Inflammatory macrophage treated with lipopolysaccharide for 4 hours (primary cell): ENCODE results near the gene TMTC2.

Source experiments
- DNase-seq: peaks from one replicate; pipeline ENCODE4 v3.0.0-alpha.2; 2020

Gene TMTC2

GRCh38 chr12:82963956-82964355 is 277.2 kb downstream of the TMTC2 start:
- no peak for DNase-seq

GRCh38 chr12:82964446-82964845 is 277.7 kb downstream of the TMTC2 start:
- no peak for DNase-seq

GRCh38 chr12:82966001-82966559 is 279.4 kb downstream of the TMTC2 start:
- DNase-seq = peak; percentile 93

GRCh38 chr12:82968631-82969367 is 282.1 kb downstream of the TMTC2 start:
- no peak for DNase-seq

- peak; percentile 27 for DNase-seq
Measured at GRCh38 chr12:82970614-82971013, 283.9 kb downstream of the TMTC2 start.

- no peak for DNase-seq
Measured at GRCh38 chr12:82971584-82971983, 284.9 kb downstream of the TMTC2 start.

GRCh38 chr12:82972624-82973023 is 285.9 kb downstream of the TMTC2 start:
- DNase-seq = no peak

- DNase-seq = no peak
Measured at GRCh38 chr12:82973592-82973991, 286.9 kb downstream of the TMTC2 start.

- DNase-seq = no peak
Measured at GRCh38 chr12:82981150-82981549, 294.4 kb downstream of the TMTC2 start.

GRCh38 chr12:82994117-82994516 is 307.4 kb downstream of the TMTC2 start:
- DNase-seq = no peak

GRCh38 chr12:82996168-82996812 is 309.6 kb downstream of the TMTC2 start:
- no peak for DNase-seq

- no peak for DNase-seq
Measured at GRCh38 chr12:82998509-82998908, 311.8 kb downstream of the TMTC2 start.

- no peak for DNase-seq
Measured at GRCh38 chr12:83003026-83003425, 316.3 kb downstream of the TMTC2 start.

- no peak for DNase-seq
Measured at GRCh38 chr12:83005534-83006197, 319.0 kb downstream of the TMTC2 start.

- no peak for DNase-seq
Measured at GRCh38 chr12:83008703-83009102, 322.0 kb downstream of the TMTC2 start.

- DNase-seq = no peak
Measured at GRCh38 chr12:83010169-83010804, 323.6 kb downstream of the TMTC2 start.

- DNase-seq = peak; percentile 6
Measured at GRCh38 chr12:83015390-83016217, 328.9 kb downstream of the TMTC2 start.

GRCh38 chr12:83016218-83016835 is 329.6 kb downstream of the TMTC2 start:
- DNase-seq = peak; percentile 49

GRCh38 chr12:83016991-83017390 is 330.3 kb downstream of the TMTC2 start:
- DNase-seq = no peak

GRCh38 chr12:83018088-83018487 is 331.4 kb downstream of the TMTC2 start:
- DNase-seq = no peak

GRCh38 chr12:83027021-83027723 is 340.5 kb downstream of the TMTC2 start:
- no peak for DNase-seq
